Neural cell (in vitro differentiated cells): ENCODE data around the gene ZKSCAN1. TPM values are rescaled to one million over a fixed set of nuclear protein-coding genes. Genes with fewer than 3 reads are reported as not detected.

Source experiments
- H2AFZ ChIP-seq: fragments of 200-600, 300-800 bp; sonication (generic), shearing (Covaris generic); 2 replicates; pipeline ENCODE4 v1.6.0; 2014; ENCODE audit warnings: low read depth, mild to moderate bottlenecking, antibody characterized with exemption, low read length, moderate library complexity
- H3F3A ChIP-seq: fragments of 200-600 bp; shearing (Covaris generic); 2 replicates; pipeline ENCODE4 v1.6.1; 2016; ENCODE audit warnings: mild to moderate bottlenecking, moderate library complexity, mixed read lengths, antibody characterized with exemption, low read length; ENCODE audit not compliant: insufficient read depth, poor library complexity, severe bottlenecking
- H3K27ac ChIP-seq: fragments of 200-600, 300-800 bp; sonication (generic), shearing (Covaris generic); 2 replicates; pipeline ENCODE4 v1.5.1; 2014; ENCODE audit warnings: mild to moderate bottlenecking, low read length, moderate library complexity
- H3K27me3 ChIP-seq: fragments of 300-800, 200-600 bp; sonication (generic), shearing (Covaris generic); 2 replicates; pipeline ENCODE4 v1.6.0; 2014; ENCODE audit warnings: mild to moderate bottlenecking, low read depth, low read length, moderate library complexity; ENCODE audit not compliant: insufficient read depth
- H3K36me3 ChIP-seq: fragments of 300-800, 200-600 bp; sonication (generic), shearing (Covaris generic); 2 replicates; pipeline ENCODE4 v1.5.1; 2014; ENCODE audit warnings: mild to moderate bottlenecking, antibody characterized with exemption, low read length, moderate library complexity; ENCODE audit not compliant: insufficient read depth
- H3K4me2 ChIP-seq: fragments of 300-800, 200-600 bp; sonication (generic), shearing (Covaris generic); 2 replicates; pipeline ENCODE4 v1.6.0; 2014; ENCODE audit warnings: mild to moderate bottlenecking, low read length
- H3K4me3 ChIP-seq: fragments of 300-800, 200-600 bp; sonication (generic), shearing (Covaris generic); 2 replicates; pipeline ENCODE4 v1.5.1; 2014; ENCODE audit warnings: mild to moderate bottlenecking, low read length, moderate library complexity
- H3K79me2 ChIP-seq: fragments of 200-600 bp; shearing (Covaris generic); replicated peaks from 2 replicates; pipeline ENCODE4 v1.6.0; 2014; ENCODE audit warnings: mild to moderate bottlenecking, low read length, moderate library complexity; ENCODE audit not compliant: insufficient read depth
- H3K9ac ChIP-seq: fragments of 300-800, 200-600 bp; sonication (generic), shearing (Covaris generic); 2 replicates; pipeline ENCODE4 v1.6.1; 2016; ENCODE audit warnings: mild to moderate bottlenecking, low read length, mixed read lengths
- H3K9me2 ChIP-seq: fragments of 200-600 bp; shearing (Covaris generic); 2 replicates; pipeline ENCODE4 v1.6.1; 2016; ENCODE audit warnings: mild to moderate bottlenecking, low read length, mixed read lengths; ENCODE audit not compliant: insufficient read depth
- H3K9me3 ChIP-seq: fragments of 200-600, 300-800 bp; sonication (generic), shearing (Covaris generic); 2 replicates; pipeline ENCODE4 v1.6.1; 2016; ENCODE audit warnings: mild to moderate bottlenecking, mixed run types, low read length, moderate library complexity, mixed read lengths
- H4K20me1 ChIP-seq: fragments of 200-600 bp; shearing (Covaris generic); 2 replicates; pipeline ENCODE4 v1.6.1; 2016; ENCODE audit warnings: mild to moderate bottlenecking, mixed run types; ENCODE audit not compliant: insufficient read depth
- CTCF ChIP-seq: fragments of 450-650 bp; IDR thresholded peaks from 2 replicates; pipeline ENCODE4 v1.5.1; 2014; ENCODE audit warnings: antibody characterized with exemption, mild to moderate bottlenecking, moderate library complexity; ENCODE audit not compliant: poor library complexity, severe bottlenecking
- EP300 ChIP-seq: fragments of 450-650 bp; conservative IDR thresholded peaks from 2 replicates; pipeline ENCODE4 v1.6.1; 2014; ENCODE audit warnings: antibody characterized with exemption, mild to moderate bottlenecking, moderate library complexity; ENCODE audit not compliant: poor library complexity, severe bottlenecking
- EZH2 ChIP-seq: fragments of 200-600, 300-800 bp; shearing (Covaris generic), sonication (generic); IDR thresholded peaks from 2 replicates; pipeline ENCODE4 v1.6.1; 2014; ENCODE audit warnings: antibody characterized with exemption, low read length, borderline replicate concordance, mild to moderate bottlenecking; ENCODE audit not compliant: insufficient read depth, poor library complexity, severe bottlenecking
- MXI1 ChIP-seq: fragments of 450-650 bp; conservative IDR thresholded peaks from 2 replicates; pipeline ENCODE4 v1.6.1; 2014; ENCODE audit warnings: antibody characterized with exemption, mild to moderate bottlenecking; ENCODE audit not compliant: poor library complexity, severe bottlenecking
- POLR2AphosphoS5 ChIP-seq: IDR thresholded peaks from 2 replicates; pipeline ENCODE4 v1.6.1; 2012
- RAD21 ChIP-seq: fragments of 450-650 bp; conservative IDR thresholded peaks from 2 replicates; pipeline ENCODE4 v1.6.1; 2014; ENCODE audit warnings: antibody characterized with exemption, mild to moderate bottlenecking, moderate library complexity
- REST ChIP-seq: IDR thresholded peaks from 2 replicates; pipeline ENCODE4 v1.6.1; 2012; ENCODE audit warnings: borderline replicate concordance
- SMC3 ChIP-seq: fragments of 450-650 bp; conservative IDR thresholded peaks from 2 replicates; pipeline ENCODE4 v1.6.1; 2014; ENCODE audit warnings: antibody characterized with exemption, mild to moderate bottlenecking, moderate library complexity; ENCODE audit not compliant: poor library complexity
- TAF1 ChIP-seq: IDR thresholded peaks from 2 replicates; pipeline ENCODE4 v1.6.1; 2012; ENCODE audit warnings: low read depth
- polyA plus RNA-seq: library from polyadenylated mRNA; depleted of rRNA; stranded (reverse); fragments of >200 nt; gene quantifications from 2 replicates; pipeline ENCODE4 v1.2.3, GENCODE V29; 2014

Gene ZKSCAN1
- polyA plus RNA-seq, 1 donor from 2014 or later = 26.6 TPM

- Histone ChIP-seq H3K4me2 (no peak overlapping the region), H3K9me3 (no peaks in the 10 kb centered on the region), H3K9ac (no peak overlapping the region), H3K27me3 (no peaks in the 10 kb centered on the region), H3K36me3 (no peaks in the 10 kb centered on the region), H2AFZ (no peak overlapping the region), H4K20me1 (no peaks in the 10 kb centered on the region), H3F3A (no peaks in the 10 kb centered on the region), H3K79me2 (peaks cover 50% of the 10 kb centered on the region), H3K27ac (no peak overlapping the region), H3K9me2 (no peaks in the 10 kb centered on the region), H3K4me3 (no peak overlapping the region)
- no peak for TF ChIP-seq POLR2AphosphoS5
- TF ChIP-seq MXI1 = no peak
These were observed 7.2 kb downstream of the ZKSCAN1 start for GRCh38 chr7:100022621-100023020.

- no peaks in the 10 kb centered on the region for H3K36me3 ChIP-seq
- no peaks in the 10 kb centered on the region for H3K9me2 ChIP-seq
- H3K9ac ChIP-seq = no peak overlapping the region
- H2AFZ ChIP-seq = no peak overlapping the region
- H3K4me3 ChIP-seq = no peak overlapping the region
- H4K20me1 ChIP-seq = no peaks in the 10 kb centered on the region
- no peak overlapping the region for H3K27ac ChIP-seq
- no peaks in the 10 kb centered on the region for H3K9me3 ChIP-seq
- H3K27me3 ChIP-seq = no peaks in the 10 kb centered on the region
- H3K79me2 ChIP-seq = peaks cover 42% of the 10 kb centered on the region
- TF ChIP-seq POLR2AphosphoS5 (no peak), RAD21 (no peak), TAF1 (no peak), MXI1 (no peak), SMC3 (no peak), EP300 (no peak), CTCF (no peak), EZH2 (no peak), REST (no peak)
- H3F3A ChIP-seq = no peaks in the 10 kb centered on the region
- H3K4me2 ChIP-seq = no peak overlapping the region
These were observed 8.1 kb downstream of the ZKSCAN1 start for GRCh38 chr7:100023526-100023925.

- Histone ChIP-seq H3K4me3 (no peak overlapping the region), H3K27me3 (no peaks in the 10 kb centered on the region), H3K4me2 (no peak overlapping the region), H3K9me2 (no peaks in the 10 kb centered on the region), H2AFZ (no peak overlapping the region), H3K27ac (no peak overlapping the region), H3K79me2 (peaks cover 37% of the 10 kb centered on the region), H3K9ac (no peak overlapping the region), H3K9me3 (no peaks in the 10 kb centered on the region), H3F3A (no peaks in the 10 kb centered on the region), H4K20me1 (no peaks in the 10 kb centered on the region), H3K36me3 (no peaks in the 10 kb centered on the region)
- TF ChIP-seq CTCF (no peak), MXI1 (no peak), REST (no peak), RAD21 (no peak), EZH2 (no peak), TAF1 (no peak), EP300 (no peak), SMC3 (no peak), POLR2AphosphoS5 (no peak)
These were observed 8.7 kb downstream of the ZKSCAN1 start for GRCh38 chr7:100024020-100024619.
